IMR-90 (cell line): Measurements from ENCODE around the gene NFE2L1. TPM values are rescaled to one million over a fixed set of nuclear protein-coding genes. Genes with fewer than 3 reads are reported as not detected.

Experiments used
- ATAC-seq: fragments of 200-7000 bp; cut with Tn5 transposase; 2 replicates; pipeline ENCODE4 v1.9.1; 2020; ENCODE audit warnings: low read depth, mild to moderate bottlenecking, moderate library complexity
- BruUV-seq: library from RNA; stranded (reverse); fragments of 400-500 nt; replicated peaks from 2 replicates; lab custom pipeline; 2021; lab: Mats Ljungman, UMichigan
- CTCF ChIA-PET: fragments of 300-600 bp; formaldehyde crosslinking; extraction: SDS; loops from one replicate; lab custom pipeline; 2021; ENCODE audit warnings: antibody characterized with exemption; lab: Yijun Ruan, JAX
- POLR2A ChIA-PET: fragments of 300-600 bp; sonication (Branson Sonifier 250); formaldehyde crosslinking; loops from one replicate; lab custom pipeline; 2022; ENCODE audit warnings: antibody characterized with exemption; ENCODE audit not compliant: unreplicated experiment; lab: Charles Lee
- DNase-seq: peaks from one replicate; pipeline ENCODE4 v3.0.0; 2013
- H2AFZ ChIP-seq: replicated peaks from 2 replicates; pipeline ENCODE3; 2013; ENCODE audit warnings: low read length, mild to moderate bottlenecking; ENCODE audit not compliant: poor library complexity
- H2AK5ac ChIP-seq: 2 replicates; pipeline ENCODE4 v1.6.1; 2013; ENCODE audit warnings: low read depth, low read length, inconsistent platforms
- H2AK9ac ChIP-seq: replicated peaks from 2 replicates; pipeline ENCODE3; 2013; ENCODE audit warnings: mild to moderate bottlenecking, low read depth, low read length, moderate library complexity; ENCODE audit not compliant: poor library complexity
- H2BK120ac ChIP-seq: 2 replicates; pipeline ENCODE4 v1.6.1; 2013; ENCODE audit warnings: low read depth, low read length, inconsistent platforms
- H2BK15ac ChIP-seq: 3 replicates; pipeline ENCODE4 v1.6.1; 2013; ENCODE audit warnings: low read depth, low read length, inconsistent platforms
- H2BK20ac ChIP-seq: 2 replicates; pipeline ENCODE4 v1.6.1; 2013; ENCODE audit warnings: low read depth, mild to moderate bottlenecking, inconsistent platforms, low read length, moderate library complexity
- H2BK5ac ChIP-seq: 2 replicates; pipeline ENCODE4 v1.6.1; 2013; ENCODE audit warnings: mild to moderate bottlenecking, low read depth, low read length, inconsistent platforms; ENCODE audit not compliant: poor library complexity, severe bottlenecking
- H3K14ac ChIP-seq: replicated peaks from 2 replicates; pipeline ENCODE4 v1.6.1; 2013; ENCODE audit warnings: low read depth, low read length, inconsistent platforms
- H3K18ac ChIP-seq: 2 replicates; pipeline ENCODE4 v1.6.1; 2013; ENCODE audit warnings: low read depth, low read length, control low read depth
- H3K23ac ChIP-seq: 2 replicates; pipeline ENCODE4 v1.6.1; 2013; ENCODE audit warnings: low read depth, low read length, inconsistent platforms
- H3K27ac ChIP-seq: 2 replicates; pipeline ENCODE4 v1.5.1; 2013; ENCODE audit warnings: mild to moderate bottlenecking, control low read depth, low read length; ENCODE audit not compliant: insufficient read depth
- H3K27me3 ChIP-seq: 2 replicates; pipeline ENCODE4 v1.6.1; 2013; ENCODE audit warnings: low read length; ENCODE audit not compliant: control insufficient read depth, insufficient read depth
- H3K36me3 ChIP-seq: 2 replicates; pipeline ENCODE4 v1.6.1; 2013; ENCODE audit warnings: low read length, mixed read lengths; ENCODE audit not compliant: control insufficient read depth, insufficient read depth
- H3K4ac ChIP-seq: 2 replicates; pipeline ENCODE4 v1.6.1; 2013; ENCODE audit warnings: low read depth, low read length, inconsistent platforms
- H3K4me1 ChIP-seq: 2 replicates; pipeline ENCODE4 v1.6.1; 2013; ENCODE audit warnings: low read length, mixed read lengths; ENCODE audit not compliant: control insufficient read depth, insufficient read depth
- H3K4me2 ChIP-seq: 2 replicates; pipeline ENCODE4 v1.6.1; 2013; ENCODE audit warnings: low read depth, mild to moderate bottlenecking, control low read depth, low read length, moderate library complexity
- H3K4me3 ChIP-seq: 2 replicates; pipeline ENCODE4 v1.5.1; 2013; ENCODE audit warnings: low read depth, mild to moderate bottlenecking, control low read depth, low read length, moderate library complexity; ENCODE audit not compliant: insufficient read depth
- H3K56ac ChIP-seq: 2 replicates; pipeline ENCODE4 v1.6.1; 2013; ENCODE audit warnings: low read length, inconsistent platforms; ENCODE audit not compliant: insufficient read depth; ENCODE audit errors: extremely low read depth
- H3K79me1 ChIP-seq, 2 experiments: 2 replicates each; pipeline ENCODE4 v1.6.1; 2013; ENCODE audit warnings: low read length in 2 of 2, inconsistent platforms in 1 of 2, low read depth in 1 of 2
- H3K9ac ChIP-seq: 2 replicates; pipeline ENCODE4 v1.6.1; 2013; ENCODE audit warnings: low read depth, low read length, control low read depth
- H3K9me1 ChIP-seq: 2 replicates; pipeline ENCODE4 v1.6.1; 2013; ENCODE audit warnings: low read length, inconsistent platforms; ENCODE audit not compliant: insufficient read depth
- H3K9me3 ChIP-seq: 2 replicates; pipeline ENCODE4 v1.6.1; 2013; ENCODE audit warnings: low read length; ENCODE audit not compliant: control insufficient read depth, insufficient read depth
- H4K20me1 ChIP-seq: 2 replicates; pipeline ENCODE4 v1.6.1; 2013; ENCODE audit warnings: low read length, inconsistent platforms; ENCODE audit not compliant: insufficient read depth
- H4K5ac ChIP-seq: 2 replicates; pipeline ENCODE4 v1.6.1; 2013; ENCODE audit warnings: mild to moderate bottlenecking, low read depth, low read length, control low read depth
- H4K8ac ChIP-seq, 2 experiments: 2 replicates each; pipeline ENCODE4 v1.6.1; 2013; ENCODE audit warnings: low read depth in 2 of 2, low read length in 2 of 2, control low read depth in 1 of 2, inconsistent platforms in 1 of 2
- H4K91ac ChIP-seq: 2 replicates; pipeline ENCODE4 v1.6.1; 2013; ENCODE audit warnings: low read depth, low read length, inconsistent platforms; ENCODE audit not compliant: insufficient read depth
- CEBPB ChIP-seq: IDR thresholded peaks from 2 replicates; pipeline ENCODE4 v1.6.1; 2012; ENCODE audit warnings: low read depth, low read length, improper control_type of control experiment
- MAZ ChIP-seq: IDR thresholded peaks from 2 replicates; pipeline ENCODE4 v1.6.1; 2012; ENCODE audit warnings: low read depth, mild to moderate bottlenecking, low read length, improper control_type of control experiment, moderate library complexity, borderline replicate concordance
- MXI1 ChIP-seq: IDR thresholded peaks from 2 replicates; pipeline ENCODE4 v1.6.1; 2012; ENCODE audit warnings: low read depth, mild to moderate bottlenecking, low read length, moderate library complexity, borderline replicate concordance
- RAD21 ChIP-seq: IDR thresholded peaks from 2 replicates; pipeline ENCODE4 v1.6.1; 2012; ENCODE audit warnings: low read length, improper control_type of control experiment
- WGBS, 2 experiments: methylation state at CpG; one replicate each; pipeline versions ENCODE4 v1.1.5 to v1.1.7; 2013; ENCODE audit warnings: missing lambda C conversion rate in 2 of 2; ENCODE audit not compliant: insufficient read length in 1 of 2; ENCODE audit errors: extremely low coverage in 2 of 2; 5-methylcytosine and 5-hydroxymethylcytosine counted together
- dilution Hi-C: fragments of 300-500 bp; cut with HindIII; formaldehyde crosslinking; loops from one replicate; pipeline ENCODE4 v1.14.3; 2018; ENCODE audit warnings: low sequenced_read_pairs; ENCODE audit not compliant: unreplicated experiment
- in situ Hi-C: fragments of 300-500 bp; cut with MboI; formaldehyde crosslinking; loops from 3 replicates; pipeline ENCODE4 v1.14.3; 2019; ENCODE audit warnings: low sequenced_read_pairs, inconsistent platforms, mixed read lengths
- intact Hi-C: fragments of 100-400 bp; cut with micrococcal nuclease; formaldehyde crosslinking; loops from 2 replicates; pipeline ENCODE4 v1.10.0; 2022
- polyA plus RNA-seq, 3 experiments: library from polyadenylated mRNA; depleted of rRNA; stranded (reverse); fragments of >200 nt; gene quantifications; 2 replicates each; pipeline ENCODE4 v1.2.3, GENCODE V29; 2012; ENCODE audit warnings: low replicate concordance in 1 of 3
- total RNA-seq: library from RNA; depleted of rRNA; stranded (reverse); fragments of >200 nt; gene quantifications from 2 replicates; pipeline ENCODE4 v1.2.3, GENCODE V29; 2012
- TF ChIP-seq, protein P1 (sequence below): conservative IDR thresholded peaks from 2 replicates; pipeline ENCODE4 v1.5.1; 2012; ENCODE audit warnings: mild to moderate bottlenecking, low read depth, low read length, improper control_type of control experiment

Gene NFE2L1
- total and polyA plus RNA-seq, 2 of the 4 experiments (the other 2 are of a cell fraction): 42.8 to 122 TPM

DNA sequence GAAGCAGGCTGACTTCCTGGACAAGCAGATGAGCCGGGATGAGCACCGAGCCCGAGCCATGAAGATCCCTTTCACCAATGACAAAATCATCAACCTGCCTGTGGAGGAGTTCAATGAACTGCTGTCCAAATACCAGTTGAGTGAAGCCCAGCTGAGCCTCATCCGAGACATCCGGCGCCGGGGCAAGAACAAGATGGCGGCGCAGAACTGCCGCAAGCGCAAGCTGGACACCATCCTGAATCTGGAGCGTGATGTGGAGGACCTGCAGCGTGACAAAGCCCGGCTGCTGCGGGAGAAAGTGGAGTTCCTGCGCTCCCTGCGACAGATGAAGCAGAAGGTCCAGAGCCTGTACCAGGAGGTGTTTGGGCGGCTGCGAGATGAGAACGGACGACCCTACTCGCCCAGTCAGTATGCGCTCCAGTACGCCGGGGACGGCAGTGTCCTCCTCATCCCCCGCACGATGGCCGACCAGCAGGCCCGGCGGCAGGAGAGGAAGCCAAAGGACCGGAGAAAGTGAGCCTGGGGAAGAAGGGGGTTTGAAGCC lies 11.0 kb downstream of the NFE2L1 start:
- BruUV-seq: no TSS peak
- no peak overlapping the region for H2BK5ac ChIP-seq
- H3K27me3 ChIP-seq: no peaks in the 10 kb centered on the region
- intact Hi-C loops: no loop called here
- no peak for ATAC-seq
- in situ Hi-C loops: no loop called here
- H3K4me2 ChIP-seq: no peak overlapping the region
- H3K27ac ChIP-seq: no peak overlapping the region
- H3K18ac ChIP-seq: no peak overlapping the region
- no peak overlapping the region for H3K4me3 ChIP-seq
- no peak overlapping the region for H3K4ac ChIP-seq
- no peak overlapping the region for H3K14ac ChIP-seq
- peaks cover 19% of the 10 kb centered on the region for H4K20me1 ChIP-seq
- H2BK20ac ChIP-seq: no peak overlapping the region
- ChIA-PET CTCF (no interaction called here), POLR2A (no interaction called here)
- dilution Hi-C loops: no loop called here
- H3K9ac ChIP-seq: no peak overlapping the region
- 95% methylated on average over 23 of the region's 32 CpGs; no CpG with 5 or more reads in 1 of the 2 experiments for WGBS, 2 experiments
- no peak overlapping the region for H4K91ac ChIP-seq
- no peak overlapping the region for H3K56ac ChIP-seq
- H4K5ac ChIP-seq: no peak overlapping the region
- H2BK15ac ChIP-seq: no peak overlapping the region
- H2AK5ac ChIP-seq: no peak overlapping the region; the same call in 1 of the 2 replicates
- peaks cover 22% of the 10 kb centered on the region for H3K9me1 ChIP-seq
- H2BK120ac ChIP-seq: no peak overlapping the region
- H3K4me1 ChIP-seq: peaks cover 15% of the 10 kb centered on the region
- peak overlapping the region; percentile 30 for H2AK9ac ChIP-seq
- H3K9me3 ChIP-seq: no peaks in the 10 kb centered on the region
- no peak overlapping the region for H4K8ac ChIP-seq
- no peak for DNase-seq
- no peak overlapping the region for H2AFZ ChIP-seq
- H3K23ac ChIP-seq: no peak overlapping the region
- peaks cover 28 to 83% of the 10 kb centered on the region in 2 experiments for H3K79me1 ChIP-seq
- H3K36me3 ChIP-seq: peaks cover 64% of the 10 kb centered on the region
- TF ChIP-seq RAD21: no peak
- TF ChIP-seq, protein P1, sequence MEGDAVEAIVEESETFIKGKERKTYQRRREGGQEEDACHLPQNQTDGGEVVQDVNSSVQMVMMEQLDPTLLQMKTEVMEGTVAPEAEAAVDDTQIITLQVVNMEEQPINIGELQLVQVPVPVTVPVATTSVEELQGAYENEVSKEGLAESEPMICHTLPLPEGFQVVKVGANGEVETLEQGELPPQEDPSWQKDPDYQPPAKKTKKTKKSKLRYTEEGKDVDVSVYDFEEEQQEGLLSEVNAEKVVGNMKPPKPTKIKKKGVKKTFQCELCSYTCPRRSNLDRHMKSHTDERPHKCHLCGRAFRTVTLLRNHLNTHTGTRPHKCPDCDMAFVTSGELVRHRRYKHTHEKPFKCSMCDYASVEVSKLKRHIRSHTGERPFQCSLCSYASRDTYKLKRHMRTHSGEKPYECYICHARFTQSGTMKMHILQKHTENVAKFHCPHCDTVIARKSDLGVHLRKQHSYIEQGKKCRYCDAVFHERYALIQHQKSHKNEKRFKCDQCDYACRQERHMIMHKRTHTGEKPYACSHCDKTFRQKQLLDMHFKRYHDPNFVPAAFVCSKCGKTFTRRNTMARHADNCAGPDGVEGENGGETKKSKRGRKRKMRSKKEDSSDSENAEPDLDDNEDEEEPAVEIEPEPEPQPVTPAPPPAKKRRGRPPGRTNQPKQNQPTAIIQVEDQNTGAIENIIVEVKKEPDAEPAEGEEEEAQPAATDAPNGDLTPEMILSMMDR: no peak
- no peak for TF ChIP-seq CEBPB
- no peak for TF ChIP-seq MXI1
- TF ChIP-seq MAZ: no peak
